Measurements from ENCODE around the gene HMG20A. TPM values are rescaled to one million over a fixed set of nuclear protein-coding genes. Genes with fewer than 3 reads are reported as not detected.

HMG20A gene
- total RNA-seq, 1 experiment from 2014 or later: 60.2 TPM

DNA sequence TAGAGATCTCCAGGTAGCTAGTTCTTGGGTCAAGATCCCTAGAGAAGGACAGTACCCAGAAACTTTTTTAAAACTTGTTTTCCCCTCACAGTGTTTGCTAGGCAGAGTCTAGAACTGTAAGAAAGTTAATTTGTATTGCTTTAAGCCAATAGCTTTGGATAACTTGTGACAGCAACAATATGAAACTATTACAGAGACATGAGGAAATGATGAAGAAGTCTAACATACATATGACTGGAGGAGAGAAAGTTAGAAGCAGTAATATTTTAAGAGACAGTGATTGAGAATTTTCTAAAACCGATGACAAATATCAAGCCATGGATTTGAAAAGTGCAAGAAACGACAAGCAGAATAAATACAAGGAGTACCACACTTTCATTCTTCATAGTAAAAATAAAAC is 10.0 kb downstream of the HMG20A start:
- peaks cover 0 to 2% of the 10 kb centered on the region in 2 experiments; a peak in 1 of 4 replicates for H3K4me1 Mint-ChIP-seq
- no peak for TF ChIP-seq CTCF (conservative IDR thresholded peaks at IDR 0.05)

More for the DNA sequence above, 10.0 kb downstream of the HMG20A start:
- Histone ChIP-seq H2BK20ac (ENCODE audit: low read depth, low read length, poor library complexity, severe bottlenecking) (no peak overlapping the region), H3K18ac (ENCODE audit: insufficient read length, low read depth, low read length) (no peak overlapping the region), H3K27ac (ENCODE audit: insufficient read length, low read depth, low read length) (no peak overlapping the region), H3K79me1 (ENCODE audit: insufficient read depth, low read depth, low read length, poor library complexity, severe bottlenecking) (peaks cover 5% of the 10 kb centered on the region), H2AFZ (ENCODE audit: low read length) (no peak overlapping the region), H3K56ac (ENCODE audit: insufficient read length, low read depth, low read length) (no peak overlapping the region), H3K27me3 (ENCODE audit: insufficient read depth, low read length) (no peaks in the 10 kb centered on the region), H3K23ac (ENCODE audit: insufficient read length, low read depth, low read length) (no peak overlapping the region), H4K5ac (ENCODE audit: insufficient read length, low read depth, low read length) (no peak overlapping the region), H3K4ac (ENCODE audit: low read depth, low read length) (no peak overlapping the region), H3K4me1 (ENCODE audit: insufficient read depth, low read length) (no peaks in the 10 kb centered on the region), H2BK120ac (ENCODE audit: low read depth, low read length, poor library complexity, severe bottlenecking) (no peak overlapping the region), H4K91ac (ENCODE audit: insufficient read length, low read depth, low read length) (no peak overlapping the region), H4K20me1 (ENCODE audit: control insufficient read depth, insufficient read depth, insufficient read length) (no peaks in the 10 kb centered on the region), H3T11ph (ENCODE audit: low read length) (no peak overlapping the region), H2BK12ac (ENCODE audit: insufficient read length, low read depth, low read length) (no peak overlapping the region), H3K4me2 (ENCODE audit: insufficient read depth, insufficient read length, low read length) (no peak overlapping the region), H2BK5ac (ENCODE audit: insufficient read length, low read length) (no peak overlapping the region), H3K23me2 (ENCODE audit: insufficient read length, low read depth, low read length, poor library complexity, severe bottlenecking) (no peaks in the 10 kb centered on the region), H3K9ac (ENCODE audit: extremely low read depth, insufficient read length, low read length) (no peak overlapping the region), H3K79me2 (ENCODE audit: insufficient read depth, low read length) (peaks cover 2% of the 10 kb centered on the region; the same call in 1 of the 2 replicates), H2BK15ac (ENCODE audit: low read depth, low read length) (no peak overlapping the region), H2AK5ac (ENCODE audit: insufficient read length, low read length) (no peak overlapping the region), H4K8ac (replicated peaks; ENCODE audit: insufficient read length, low read depth, low read length) (no peak overlapping the region), H3K14ac (ENCODE audit: insufficient read depth, low read length) (no peak overlapping the region), H3K9me3 (ENCODE audit: control insufficient read depth, low read depth, low read length) (no peaks in the 10 kb centered on the region)
- no peak overlapping the region for H3K27ac Mint-ChIP-seq
- no peaks in the 10 kb centered on the region for H3K27me3 Mint-ChIP-seq (ENCODE audit: low read depth)
- DNase-seq: no peak
- H3K36me3 Mint-ChIP-seq (ENCODE audit: insufficient read depth in 1 of 3, low read depth in 3 of 3): no peaks in the 10 kb centered on the region; a peak in 1 of 7 replicates
- no peaks in the 10 kb centered on the region for H3K9me3 Mint-ChIP-seq
- WGBS (ENCODE audit: extremely low coverage, insufficient read length, low lambda C conversion rate): no CpG with 5 or more reads among the region's 2 CpGs
- H3K4me3 Mint-ChIP-seq: no peak overlapping the region

All from H9 (cell line).